ENCODE measurements around the gene HNRNPF. TPM values are rescaled to one million over a fixed set of nuclear protein-coding genes. Genes with fewer than 3 reads are reported as not detected.
"Not testable (repeated sequence)": the region's sequence is repeated elsewhere in the genome, so short reads cannot be mapped to it uniquely, and the experiment has no call there.

Gene HNRNPF
- total RNA-seq, 2 experiments from 2014 or later: 86.5 to 87.9 TPM

DNA sequence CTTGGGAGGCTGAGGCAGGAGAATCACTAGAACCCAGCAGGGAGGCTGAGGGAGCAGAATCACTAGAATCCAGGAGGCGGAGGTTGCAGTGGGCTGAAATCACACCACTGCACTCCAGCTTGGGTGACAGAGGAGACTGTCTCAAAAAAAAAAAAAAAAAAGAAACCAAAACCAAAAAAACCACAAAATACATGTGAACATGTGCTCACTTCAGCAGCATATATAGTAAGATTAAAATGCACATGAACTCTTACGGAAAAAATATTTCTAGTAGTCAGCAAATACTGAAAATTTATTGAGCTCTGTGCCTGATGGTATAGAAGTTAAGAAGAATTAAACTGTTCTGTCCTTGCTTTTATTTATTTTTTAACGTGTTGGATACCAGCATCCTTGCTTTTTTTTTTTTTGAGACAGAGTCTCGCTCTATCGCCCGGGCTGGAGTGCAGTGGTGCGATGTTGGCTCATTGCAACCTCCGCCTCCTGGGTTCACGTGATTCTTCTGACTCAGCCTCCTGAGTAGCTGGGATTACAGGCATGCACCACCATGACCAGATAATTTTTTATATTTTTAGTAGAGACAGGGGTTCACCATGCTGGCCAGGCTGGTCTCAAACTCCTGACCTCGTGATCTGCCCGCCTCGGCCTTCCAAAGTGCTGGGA is 18.3 kb upstream of the HNRNPF start:
- Histone ChIP-seq H3K4me3 (ENCODE audit: low read length) (peak overlapping the region; percentile 9), H3K27ac (ENCODE audit: low read depth in 1 of 2, low read length in 2 of 2) (no peak overlapping the region), H3K27me3 (ENCODE audit: control insufficient read depth in 1 of 2, insufficient read depth in 2 of 2, low read length in 2 of 2) (no peaks in the 10 kb centered on the region), H3K36me3 (ENCODE audit: insufficient read depth, low read length) (no peaks in the 10 kb centered on the region), H3K4me1 (ENCODE audit: insufficient read depth, low read length) (peaks cover 21% of the 10 kb centered on the region), H3K9me3 (ENCODE audit: control insufficient read depth in 1 of 2, insufficient read depth in 1 of 2, low read length in 2 of 2) (no peaks in the 10 kb centered on the region)
- H3K27me3 Mint-ChIP-seq: no peaks in the 10 kb centered on the region
- no peaks in the 10 kb centered on the region for H3K36me3 Mint-ChIP-seq (ENCODE audit: low read depth)
- H3K4me3 Mint-ChIP-seq: peak overlapping the region; percentile 76
- TF ChIP-seq, protein P1, sequence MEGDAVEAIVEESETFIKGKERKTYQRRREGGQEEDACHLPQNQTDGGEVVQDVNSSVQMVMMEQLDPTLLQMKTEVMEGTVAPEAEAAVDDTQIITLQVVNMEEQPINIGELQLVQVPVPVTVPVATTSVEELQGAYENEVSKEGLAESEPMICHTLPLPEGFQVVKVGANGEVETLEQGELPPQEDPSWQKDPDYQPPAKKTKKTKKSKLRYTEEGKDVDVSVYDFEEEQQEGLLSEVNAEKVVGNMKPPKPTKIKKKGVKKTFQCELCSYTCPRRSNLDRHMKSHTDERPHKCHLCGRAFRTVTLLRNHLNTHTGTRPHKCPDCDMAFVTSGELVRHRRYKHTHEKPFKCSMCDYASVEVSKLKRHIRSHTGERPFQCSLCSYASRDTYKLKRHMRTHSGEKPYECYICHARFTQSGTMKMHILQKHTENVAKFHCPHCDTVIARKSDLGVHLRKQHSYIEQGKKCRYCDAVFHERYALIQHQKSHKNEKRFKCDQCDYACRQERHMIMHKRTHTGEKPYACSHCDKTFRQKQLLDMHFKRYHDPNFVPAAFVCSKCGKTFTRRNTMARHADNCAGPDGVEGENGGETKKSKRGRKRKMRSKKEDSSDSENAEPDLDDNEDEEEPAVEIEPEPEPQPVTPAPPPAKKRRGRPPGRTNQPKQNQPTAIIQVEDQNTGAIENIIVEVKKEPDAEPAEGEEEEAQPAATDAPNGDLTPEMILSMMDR (IDR thresholded peaks at IDR 0.05): no peak
- H3K4me1 Mint-ChIP-seq (ENCODE audit: low read depth): peaks cover 21% of the 10 kb centered on the region
- ATAC-seq (ENCODE audit: poor library complexity): peak; percentile 95
- H3K9me3 Mint-ChIP-seq: no peaks in the 10 kb centered on the region
- CTCF ChIA-PET: interaction anchor here (0.6 to 1.9 kb wide), 7 partner anchors 9 to 185 kb away, joined by 3 to 7 read pairs (median 3); partner anchors contain the start of genes HNRNPF and ZNF487
- peak overlapping the region; percentile 89 for H3K27ac Mint-ChIP-seq
- POLR2A ChIA-PET: interaction anchor here (0.6 to 1.9 kb wide), 7 partner anchors 9 to 1453 kb away, joined by 3 to 11 read pairs (median 5); partner anchors contain the start of genes CSGALNACT2, HNRNPF and ZNF487
- intact Hi-C loops (cut with DNase I, micrococcal nuclease): no loop called here
- peak in 12 of 14 experiments; percentile 22 to 63 (median 44) for DNase-seq

DNA sequence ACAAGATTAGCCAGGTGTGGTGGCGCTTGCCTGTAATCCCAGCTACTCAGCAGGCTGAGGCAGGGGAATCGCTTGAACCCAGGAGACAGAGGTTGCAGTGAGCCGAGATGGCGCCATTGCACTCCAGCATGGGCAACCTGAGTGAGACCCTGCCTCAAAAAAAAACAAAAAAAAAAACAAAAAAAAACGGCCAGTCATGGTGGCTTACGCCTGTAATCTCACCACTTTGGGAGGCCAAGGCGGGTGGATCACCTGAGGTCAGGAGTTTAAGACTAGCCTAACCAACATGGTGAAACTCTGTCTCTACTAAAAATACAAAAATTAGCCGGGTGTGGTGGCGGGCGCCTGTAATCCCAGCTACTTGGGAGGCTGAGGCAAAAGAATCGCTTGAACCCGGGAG is 17.5 kb upstream of the HNRNPF start:
- H3K27ac ChIP-seq (ENCODE audit: low read depth in 1 of 2, low read length in 2 of 2); H3K36me3 ChIP-seq (ENCODE audit: insufficient read depth, low read length); H3K27me3 Mint-ChIP-seq; H3K4me3 ChIP-seq (ENCODE audit: low read length); H3K27me3 ChIP-seq (ENCODE audit: control insufficient read depth in 1 of 2, insufficient read depth in 2 of 2, low read length in 2 of 2); H3K9me3 ChIP-seq (ENCODE audit: control insufficient read depth in 1 of 2, insufficient read depth in 1 of 2, low read length in 2 of 2); DNase-seq; H3K4me3 Mint-ChIP-seq; intact Hi-C loops (cut with DNase I, micrococcal nuclease); H3K36me3 Mint-ChIP-seq (ENCODE audit: low read depth); H3K9me3 Mint-ChIP-seq; ATAC-seq (ENCODE audit: poor library complexity); H3K27ac Mint-ChIP-seq: not testable (repeated sequence)
- ChIA-PET CTCF (interaction anchor here (0.7 to 1.9 kb wide), 3 partner anchors 12 to 17 kb away, joined by 3 to 7 read pairs (median 3); partner anchors contain the start of gene HNRNPF), POLR2A (interaction anchor here (0.8 to 1.9 kb wide), 3 partner anchors 8 to 26 kb away, joined by 4 to 10 read pairs (median 7); partner anchors contain the start of gene ZNF487)
- H3K4me1 Mint-ChIP-seq (ENCODE audit: low read depth): peaks cover 24% of the 10 kb centered on the region
- peaks cover 23% of the 10 kb centered on the region for H3K4me1 ChIP-seq (ENCODE audit: insufficient read depth, low read length)

DNA sequence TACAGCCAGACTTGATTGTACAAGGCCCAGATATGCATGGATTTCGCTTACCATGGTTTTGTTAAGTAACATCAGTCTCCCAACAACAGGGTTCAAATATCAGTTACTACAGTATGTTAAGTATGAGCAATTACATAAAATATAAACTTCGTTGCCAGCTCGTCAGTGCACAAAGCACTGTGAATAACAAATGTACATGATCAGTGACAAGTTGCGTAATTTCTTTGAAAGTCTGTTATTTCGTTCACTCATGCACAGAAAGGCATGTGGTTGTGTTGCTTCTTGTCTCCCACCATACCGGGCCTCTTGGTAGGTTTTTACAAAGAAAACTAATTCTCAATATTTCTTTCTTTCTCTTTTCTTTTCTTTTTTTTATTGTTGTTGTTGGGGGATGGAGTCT is 15.4 kb upstream of the HNRNPF start:
- TF ChIP-seq, protein P1 (IDR thresholded peaks at IDR 0.05): no peak
- no peaks in the 10 kb centered on the region for H3K9me3 Mint-ChIP-seq
- H3K9me3 ChIP-seq (ENCODE audit: control insufficient read depth in 1 of 2, insufficient read depth in 1 of 2, low read length in 2 of 2): no peaks in the 10 kb centered on the region
- ChIA-PET POLR2A (interaction anchor here (1.0 to 2.2 kb wide), 2 partner anchors 12 to 15 kb away, joined by 4 to 9 read pairs; partner anchors contain the start of genes HNRNPF and ZNF487), CTCF (interaction anchor here (0.6 kb wide), 1 partner anchor 15 kb away, joined by 3 read pairs; no protein-coding TSS in a partner anchor)
- no peaks in the 10 kb centered on the region for H3K36me3 ChIP-seq (ENCODE audit: insufficient read depth, low read length)
- H3K4me1 ChIP-seq (ENCODE audit: insufficient read depth, low read length): peaks cover 40% of the 10 kb centered on the region
- ATAC-seq (ENCODE audit: poor library complexity) (no peak), DNase-seq (no peak)
- H3K4me3 Mint-ChIP-seq: no peak overlapping the region
- no peak overlapping the region for H3K4me3 ChIP-seq (ENCODE audit: low read length)
- intact Hi-C loops (cut with DNase I, micrococcal nuclease): no loop called here
- peaks cover 38% of the 10 kb centered on the region for H3K4me1 Mint-ChIP-seq (ENCODE audit: low read depth)
- no peak overlapping the region for H3K27ac ChIP-seq (ENCODE audit: low read depth in 1 of 2, low read length in 2 of 2)
- no peak overlapping the region for H3K27ac Mint-ChIP-seq
- H3K36me3 Mint-ChIP-seq (ENCODE audit: low read depth): no peaks in the 10 kb centered on the region
- no peaks in the 10 kb centered on the region for H3K27me3 Mint-ChIP-seq
- no peaks in the 10 kb centered on the region for H3K27me3 ChIP-seq (ENCODE audit: control insufficient read depth in 1 of 2, insufficient read depth in 2 of 2, low read length in 2 of 2)

DNA sequence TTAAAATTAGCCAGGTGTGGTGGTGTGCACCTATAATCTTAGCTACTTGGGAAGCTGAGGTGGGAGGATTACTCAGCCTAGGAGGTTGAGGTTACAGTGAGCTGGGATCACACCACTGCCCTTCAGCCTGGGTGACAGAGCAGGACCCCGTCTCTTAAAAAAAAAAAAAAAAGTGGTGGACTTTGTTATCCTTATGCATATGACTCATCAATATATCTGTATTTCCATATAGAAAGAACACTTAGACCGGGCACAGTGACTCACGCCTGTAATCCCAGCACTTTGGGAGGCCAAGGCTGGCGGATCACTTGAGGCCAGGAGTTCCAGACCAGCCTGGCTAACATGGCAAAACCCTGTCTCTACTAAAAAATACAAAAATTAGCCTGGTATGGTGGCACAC is 13.0 kb upstream of the HNRNPF start:
- H3K4me3 Mint-ChIP-seq: peak overlapping the region; percentile 73
- H3K36me3 ChIP-seq (ENCODE audit: insufficient read depth, low read length); CTCF ChIA-PET; H3K9me3 Mint-ChIP-seq; H3K27me3 ChIP-seq (ENCODE audit: control insufficient read depth in 1 of 2, insufficient read depth in 2 of 2, low read length in 2 of 2); ATAC-seq (ENCODE audit: poor library complexity); DNase-seq; H3K27me3 Mint-ChIP-seq; H3K36me3 Mint-ChIP-seq (ENCODE audit: low read depth); H3K4me3 ChIP-seq (ENCODE audit: low read length); H3K27ac ChIP-seq (ENCODE audit: low read depth in 1 of 2, low read length in 2 of 2); H3K9me3 ChIP-seq (ENCODE audit: control insufficient read depth in 1 of 2, insufficient read depth in 1 of 2, low read length in 2 of 2): not testable (repeated sequence)
- H3K27ac Mint-ChIP-seq: peak overlapping the region; percentile 92
- peaks cover 40% of the 10 kb centered on the region for H3K4me1 Mint-ChIP-seq (ENCODE audit: low read depth)
- POLR2A ChIA-PET: interaction anchor here (0.6 to 3.3 kb wide), 2 partner anchors 15 to 127 kb away, joined by 4 to 20 read pairs; partner anchors contain the start of gene ZNF487
- peaks cover 54% of the 10 kb centered on the region for H3K4me1 ChIP-seq (ENCODE audit: insufficient read depth, low read length)
- intact Hi-C loops (cut with DNase I, micrococcal nuclease): loop anchor here in 1 of 2 experiments (2.0 kb wide), 1 partner anchor 15 kb away; the partner anchor contains the start of gene ZNF487

All from CD4-positive, alpha-beta T cell (primary cell).